HG03097 (cell line): ENCODE results near the gene ARMH3.
A peak's percentile ranks its signal among the peaks of the same experiment; 100 is the strongest.

Experiments
- ATAC-seq: cut with Tn5 transposase; IDR thresholded peaks from one replicate; pipeline ENCODE4 v1.9.1; 2021; ENCODE audit not compliant: unreplicated experiment, low FRiP score

The ARMH3 gene

GRCh38 chr10:101838416-101838970 is 217.5 kb downstream of the ARMH3 start:
- ATAC-seq = no peak

DNA sequence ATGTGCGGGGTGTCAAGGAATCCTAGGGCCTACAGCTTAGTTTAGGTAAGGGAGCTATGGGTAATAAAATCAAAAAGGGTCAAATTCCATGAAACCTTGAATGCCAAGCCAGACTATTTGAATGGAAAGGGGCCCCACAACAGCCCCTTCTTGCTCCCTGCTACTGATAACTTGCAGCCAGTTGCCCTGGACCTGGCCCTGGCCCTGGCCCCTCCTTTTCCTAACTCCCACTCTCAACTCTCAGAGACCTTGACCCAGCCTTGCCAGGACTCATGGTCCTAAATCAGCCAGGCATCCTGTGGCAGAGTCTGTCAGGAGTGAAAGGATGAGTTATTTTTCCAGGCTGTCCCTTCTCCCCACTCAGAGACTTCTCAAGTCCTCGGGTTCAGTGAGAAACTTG is 218.2 kb downstream of the ARMH3 start:
- no peak for ATAC-seq

DNA sequence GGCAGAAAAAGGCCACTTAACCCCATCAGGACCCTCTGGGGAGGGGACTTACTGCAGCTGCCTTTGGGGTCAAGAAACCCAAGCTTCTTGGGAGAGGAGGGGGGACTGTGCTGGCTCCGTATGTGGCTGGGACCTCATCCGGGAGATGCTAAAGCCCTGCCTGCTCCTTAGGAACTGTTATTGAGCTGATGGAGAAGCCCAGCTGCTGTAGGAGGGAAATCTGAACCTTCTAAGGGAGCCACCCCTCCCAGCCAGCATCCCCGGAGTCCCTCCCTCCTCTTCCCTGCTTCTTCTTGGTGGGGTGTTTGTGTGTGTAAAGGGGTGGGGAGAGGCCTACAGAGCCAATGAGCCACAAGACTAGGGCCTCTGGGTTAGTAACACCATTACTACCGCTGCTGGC is 220.6 kb downstream of the ARMH3 start:
- no peak for ATAC-seq

DNA sequence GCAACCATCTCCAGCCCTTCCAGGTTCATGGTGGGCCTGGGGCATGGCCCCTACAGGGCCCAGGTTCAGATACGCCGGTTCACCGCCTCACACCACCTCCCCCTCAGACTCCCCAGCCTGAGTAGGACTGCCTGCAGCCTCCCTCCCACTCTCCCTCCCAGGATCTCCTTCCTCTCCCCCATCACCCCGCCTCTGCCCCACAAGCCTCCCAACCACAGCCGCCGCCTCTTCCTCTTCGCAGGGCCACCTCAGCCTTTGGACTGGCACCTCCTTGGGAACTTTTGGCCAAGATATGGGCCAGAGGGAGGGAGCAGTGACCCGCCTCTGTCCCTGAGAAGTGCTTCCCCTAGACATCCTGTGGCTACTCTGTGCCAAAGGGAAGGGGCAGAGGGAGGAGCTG is 221.6 kb downstream of the ARMH3 start:
- ATAC-seq = no peak

- no peak for ATAC-seq
Observed at GRCh38 chr10:101833466-101833865, 222.5 kb downstream of the ARMH3 start.

- no peak for ATAC-seq
Observed at GRCh38 chr10:101832325-101832771, 223.6 kb downstream of the ARMH3 start.

- ATAC-seq = no peak
Observed at GRCh38 chr10:101831169-101831811, 224.7 kb downstream of the ARMH3 start.

DNA sequence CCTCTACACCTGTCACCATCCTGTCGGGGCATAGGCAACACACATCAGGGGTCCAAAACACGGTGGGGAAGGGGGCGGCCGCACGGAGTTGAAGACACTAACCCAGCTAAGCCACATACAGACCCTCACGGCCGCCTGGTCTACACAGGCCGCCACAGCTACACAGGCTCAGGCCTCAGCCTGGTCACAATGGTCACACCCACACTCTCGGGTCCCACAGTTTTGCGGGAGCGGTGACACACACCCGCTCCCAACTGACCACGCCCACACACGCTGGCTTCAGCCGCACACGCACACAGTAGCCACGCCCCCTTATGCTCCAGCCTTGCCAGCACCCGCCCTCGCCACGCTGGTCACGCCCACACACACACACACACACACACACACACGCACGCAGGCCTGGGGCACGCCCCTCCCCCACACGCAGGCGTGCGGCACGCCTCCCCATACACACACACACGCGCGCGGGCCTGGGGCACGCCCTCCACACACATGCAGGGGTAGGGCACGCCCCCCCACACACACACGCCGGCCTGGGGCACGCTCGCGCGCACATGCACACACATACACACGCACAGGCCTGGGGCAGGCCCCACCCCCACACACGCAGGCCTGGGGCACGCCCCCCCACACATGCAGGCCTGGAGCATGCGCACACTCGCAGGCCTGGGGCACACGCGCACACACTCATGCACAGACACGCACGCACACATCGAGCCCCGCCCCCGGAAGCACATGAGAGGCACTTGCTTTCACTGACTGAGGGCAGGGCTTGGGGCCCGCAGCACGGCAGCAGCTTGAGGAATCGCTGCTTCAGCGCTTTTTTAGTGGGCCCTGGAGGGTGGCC is 225.4 kb downstream of the ARMH3 start:
- peak; percentile 45 for ATAC-seq

- ATAC-seq = peak; percentile 15
Observed at GRCh38 chr10:101829561-101830315, 226.2 kb downstream of the ARMH3 start.

GRCh38 chr10:101828766-101829551 is 227.0 kb downstream of the ARMH3 start:
- ATAC-seq = no peak

- ATAC-seq = no peak
Observed at GRCh38 chr10:101827919-101828600, 227.9 kb downstream of the ARMH3 start.

DNA sequence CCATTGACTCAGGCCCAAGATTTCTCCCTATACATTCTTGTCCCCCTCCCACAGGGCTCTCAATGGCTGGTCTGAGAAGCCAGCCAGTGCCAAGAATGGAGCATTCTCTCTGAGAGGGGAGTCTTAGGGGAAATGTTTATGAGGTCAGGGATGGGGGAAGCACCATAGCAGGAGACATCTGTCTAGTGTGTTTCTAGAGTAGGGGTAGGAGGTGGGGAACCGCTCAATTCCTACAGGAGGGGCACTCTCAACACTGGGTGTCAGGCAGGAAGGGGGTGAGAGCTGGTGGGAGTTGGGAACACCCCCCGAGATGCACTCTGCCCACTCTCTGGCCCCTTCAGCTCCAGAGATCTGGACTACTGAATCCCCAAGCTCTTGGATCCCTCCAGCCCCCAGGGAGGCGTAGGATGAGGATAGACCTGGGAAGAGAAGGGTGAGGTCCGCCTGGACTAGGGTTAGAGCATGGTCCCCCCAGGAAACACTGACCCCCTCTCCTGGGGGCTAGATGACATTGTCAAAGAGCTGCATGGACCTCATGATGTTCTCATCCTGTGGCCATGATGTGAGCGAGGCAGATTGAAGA is 229.0 kb downstream of the ARMH3 start:
- ATAC-seq = no peak

DNA sequence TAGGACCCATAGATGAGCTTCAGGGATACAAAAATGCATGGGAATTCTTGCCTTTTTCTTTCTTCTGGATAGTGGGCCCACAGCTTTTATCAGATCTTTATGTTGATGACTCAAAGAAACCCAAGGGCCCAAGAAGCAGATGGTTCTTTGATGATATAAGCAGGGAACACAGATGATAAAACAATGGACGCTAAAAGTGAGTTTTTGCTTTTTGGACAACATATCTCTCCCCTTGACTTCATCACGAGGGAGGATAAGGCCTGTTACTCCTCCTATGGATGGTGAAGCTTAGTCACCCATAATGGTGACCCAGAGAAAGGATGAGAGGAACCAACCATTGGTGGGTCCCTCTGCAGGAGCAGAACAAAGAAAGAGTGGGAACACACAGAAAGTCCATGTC is 231.2 kb downstream of the ARMH3 start:
- ATAC-seq = no peak

DNA sequence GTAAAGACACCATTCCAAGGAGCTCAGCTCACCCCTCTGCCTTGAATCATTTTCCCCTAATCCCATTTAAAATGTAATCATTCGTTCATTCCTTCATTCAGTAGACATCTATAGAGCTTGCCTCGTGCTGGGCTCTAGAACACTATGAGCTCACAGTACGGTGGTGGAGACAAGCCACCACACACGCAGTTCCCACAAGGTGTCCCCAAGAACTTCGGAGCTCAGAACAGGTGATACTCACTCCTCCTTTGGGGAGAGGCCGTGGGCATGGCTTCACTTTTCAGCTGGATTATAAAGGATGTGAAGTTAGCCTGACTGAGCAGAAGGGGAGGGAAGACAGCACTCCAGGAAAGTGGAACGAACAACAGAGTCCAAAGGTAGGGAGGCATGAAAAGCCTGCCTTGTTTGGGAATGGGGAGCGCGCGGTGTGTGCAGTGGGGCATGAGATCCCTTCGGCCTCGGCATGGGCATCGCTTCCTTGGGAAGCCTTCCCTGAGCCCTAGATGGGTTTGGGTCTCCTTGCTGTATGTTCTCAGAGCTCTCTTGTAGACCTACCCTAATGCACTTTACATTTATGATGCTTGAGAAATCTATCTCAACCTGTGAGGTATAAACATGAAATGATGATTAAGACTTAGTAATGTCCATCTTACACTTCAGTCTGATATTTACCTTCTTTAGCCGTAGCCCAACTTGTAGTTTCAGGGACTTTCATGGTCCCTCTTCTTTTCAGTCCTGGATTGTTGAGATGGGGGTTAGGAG is 236.9 kb downstream of the ARMH3 start:
- peak; percentile 6 for ATAC-seq

GRCh38 chr10:101818119-101818871 is 237.7 kb downstream of the ARMH3 start, which contains the start of gene OGA:
Gene OGA, minus strand, starts transcription at chr10:101818444. Its CDS starts 422 bp downstream, at chr10:101818022.
- ATAC-seq = peak; percentile 89

GRCh38 chr10:101817337-101818118 is 238.4 kb downstream of the ARMH3 start:
- ATAC-seq = peak; percentile 2

DNA sequence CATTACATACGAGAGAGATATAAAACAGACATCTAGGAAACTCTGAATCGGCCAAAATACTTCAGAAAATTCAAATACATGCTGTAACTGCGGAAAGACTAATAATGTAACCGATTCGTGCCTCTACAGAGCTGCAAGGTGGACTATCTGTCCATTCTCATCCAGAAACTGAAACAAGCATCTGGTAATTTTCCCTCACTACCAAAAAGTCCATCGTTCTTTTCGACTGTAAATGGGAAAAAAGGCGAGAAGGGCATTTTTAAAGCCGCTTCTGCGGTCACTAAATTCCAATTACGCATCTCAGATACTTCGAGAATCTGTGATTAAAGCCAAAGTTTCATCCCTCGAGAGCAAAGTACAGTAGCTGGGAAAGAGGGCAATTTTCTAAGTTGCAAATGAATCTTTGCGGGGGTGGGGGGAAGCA is 239.0 kb downstream of the ARMH3 start:
- ATAC-seq = no peak
